HG03159 (cell line): ENCODE results near the gene RBBP8NL.

Source experiments
- ATAC-seq: cut with Tn5 transposase; IDR thresholded peaks from one replicate; pipeline ENCODE4 v1.9.1; 2021; ENCODE audit warnings: mild to moderate bottlenecking, moderate library complexity; ENCODE audit not compliant: unreplicated experiment

Gene RBBP8NL

GRCh38 chr20:62365814-62366369, 61.4 kb downstream of the RBBP8NL start:
- no peak for ATAC-seq

GRCh38 chr20:62364911-62365736, 62.2 kb downstream of the RBBP8NL start:
- ATAC-seq = no peak

GRCh38 chr20:62363920-62364851, 63.2 kb downstream of the RBBP8NL start:
- ATAC-seq = no peak

GRCh38 chr20:62362991-62363919, 64.1 kb downstream of the RBBP8NL start:
- ATAC-seq = no peak

GRCh38 chr20:62362590-62362940, 64.8 kb downstream of the RBBP8NL start:
- ATAC-seq = no peak

GRCh38 chr20:62361799-62362589, 65.3 kb downstream of the RBBP8NL start:
- no peak for ATAC-seq

- no peak for ATAC-seq
These were observed 66.2 kb downstream of the RBBP8NL start for GRCh38 chr20:62360854-62361798.
